Measurements from ENCODE around the gene DNAJC16.
"Not testable (repeated sequence)": the region's sequence is repeated elsewhere in the genome, so short reads cannot be mapped to it uniquely, and the experiment has no call there.

The DNAJC16 gene

GRCh38 chr1:15526490-15527339 is at the start of gene DNAJC16:
Gene DNAJC16, plus strand, starts transcription at chr1:15526848. Its CDS starts 2,258 bp downstream, at chr1:15529106.
- in situ Hi-C loops (cut with MboI; ENCODE audit: low sequenced_read_pairs), result no loop called here

GRCh38 chr1:15476927-15477326 is 49.7 kb upstream of the DNAJC16 start:
- in situ Hi-C loops (cut with MboI; ENCODE audit: low sequenced_read_pairs), result no loop called here

GRCh38 chr1:15477646-15478212 is 48.9 kb upstream of the DNAJC16 start:
- in situ Hi-C loops (cut with MboI; ENCODE audit: low sequenced_read_pairs), result no loop called here

- in situ Hi-C loops (cut with MboI; ENCODE audit: low sequenced_read_pairs), result no loop called here
These were observed 46.8 kb upstream of the DNAJC16 start for GRCh38 chr1:15479654-15480347.

- in situ Hi-C loops (cut with MboI; ENCODE audit: low sequenced_read_pairs), result not testable (repeated sequence)
These were observed 44.2 kb upstream of the DNAJC16 start for GRCh38 chr1:15482455-15482854.

GRCh38 chr1:15482983-15483543 is 43.6 kb upstream of the DNAJC16 start:
- in situ Hi-C loops (cut with MboI; ENCODE audit: low sequenced_read_pairs), result not testable (repeated sequence)

- in situ Hi-C loops (cut with MboI; ENCODE audit: low sequenced_read_pairs), result no loop called here
These were observed 42.7 kb upstream of the DNAJC16 start for GRCh38 chr1:15483971-15484370.

- in situ Hi-C loops (cut with MboI; ENCODE audit: low sequenced_read_pairs), result not testable (repeated sequence)
These were observed 42.2 kb upstream of the DNAJC16 start for GRCh38 chr1:15484443-15484842.

GRCh38 chr1:15485636-15486035 is 41.0 kb upstream of the DNAJC16 start:
- in situ Hi-C loops (cut with MboI; ENCODE audit: low sequenced_read_pairs), result no loop called here

- in situ Hi-C loops (cut with MboI; ENCODE audit: low sequenced_read_pairs), result not testable (repeated sequence)
These were observed 39.6 kb upstream of the DNAJC16 start for GRCh38 chr1:15486844-15487610.

GRCh38 chr1:15488371-15488770 is 38.3 kb upstream of the DNAJC16 start:
- in situ Hi-C loops (cut with MboI; ENCODE audit: low sequenced_read_pairs), result no loop called here

GRCh38 chr1:15489052-15489736 is 37.5 kb upstream of the DNAJC16 start:
- in situ Hi-C loops (cut with MboI; ENCODE audit: low sequenced_read_pairs), result no loop called here

- in situ Hi-C loops (cut with MboI; ENCODE audit: low sequenced_read_pairs), result not testable (repeated sequence)
These were observed 35.6 kb upstream of the DNAJC16 start for GRCh38 chr1:15491010-15491409.

- in situ Hi-C loops (cut with MboI; ENCODE audit: low sequenced_read_pairs), result no loop called here
These were observed 34.1 kb upstream of the DNAJC16 start for GRCh38 chr1:15492596-15492995.

GRCh38 chr1:15493869-15494390 is 32.7 kb upstream of the DNAJC16 start:
- in situ Hi-C loops (cut with MboI; ENCODE audit: low sequenced_read_pairs), result no loop called here

GRCh38 chr1:15500184-15501178 is 26.2 kb upstream of the DNAJC16 start:
- in situ Hi-C loops (cut with MboI; ENCODE audit: low sequenced_read_pairs), result no loop called here

- in situ Hi-C loops (cut with MboI; ENCODE audit: low sequenced_read_pairs), result no loop called here
These were observed 25.2 kb upstream of the DNAJC16 start for GRCh38 chr1:15501208-15502032.

GRCh38 chr1:15504436-15504835 is 22.2 kb upstream of the DNAJC16 start:
- in situ Hi-C loops (cut with MboI; ENCODE audit: low sequenced_read_pairs), result no loop called here

Measured in HL-60/S4 treated with retinoic acid at 250 ng/mL for 4 days and 3 days (cell line).